Measurements from ENCODE around the gene ARL15. TPM values are rescaled to one million over a fixed set of nuclear protein-coding genes. Genes with fewer than 3 reads are reported as not detected.

ARL15 gene
- total and polyA plus RNA-seq, 2 experiments from 2014 or later = 7.8 to 9.9 TPM

- H3F3A ChIP-seq (ENCODE audit: insufficient read depth) = no peaks in the 10 kb centered on the region
- DNase-seq = no peak
- no peak overlapping the region for H3K4me3 ChIP-seq
- no peaks in the 10 kb centered on the region for H4K20me1 ChIP-seq (ENCODE audit: insufficient read depth)
- H3K9ac ChIP-seq = no peak overlapping the region
- no peaks in the 10 kb centered on the region for H3K79me2 ChIP-seq (ENCODE audit: insufficient read depth)
- no peaks in the 10 kb centered on the region for H3K9me2 ChIP-seq (ENCODE audit: insufficient read depth)
- no peak overlapping the region for H3K4me2 ChIP-seq (ENCODE audit: unreplicated experiment)
- H3K4me1 ChIP-seq (ENCODE audit: insufficient read depth) = no peaks in the 10 kb centered on the region
- H3K9me3 ChIP-seq (ENCODE audit: low read depth) = no peaks in the 10 kb centered on the region
- in situ Hi-C loops (cut with MboI) = no loop called here
- H3K27me3 ChIP-seq (replicated peaks; ENCODE audit: insufficient read depth) = no peaks in the 10 kb centered on the region
- no peak overlapping the region for H2AFZ ChIP-seq
- no peak overlapping the region for H3K27ac ChIP-seq
- TF ChIP-seq EZH2phosphoT487 (IDR thresholded peaks at IDR 0.05; ENCODE audit: insufficient read depth, low read depth) = no peak
- no peaks in the 10 kb centered on the region for H3K36me3 ChIP-seq (ENCODE audit: low read depth)
- 42 to 51% methylated on average over 3 of the region's 3 CpGs for WGBS, 2 experiments (ENCODE audit: low coverage in 1 of 2, low lambda C conversion rate in 2 of 2, missing lambda C conversion rate in 2 of 2)
These were observed 415.2 kb downstream of the ARL15 start for GRCh38 chr5:53895091-53895683.

DNA sequence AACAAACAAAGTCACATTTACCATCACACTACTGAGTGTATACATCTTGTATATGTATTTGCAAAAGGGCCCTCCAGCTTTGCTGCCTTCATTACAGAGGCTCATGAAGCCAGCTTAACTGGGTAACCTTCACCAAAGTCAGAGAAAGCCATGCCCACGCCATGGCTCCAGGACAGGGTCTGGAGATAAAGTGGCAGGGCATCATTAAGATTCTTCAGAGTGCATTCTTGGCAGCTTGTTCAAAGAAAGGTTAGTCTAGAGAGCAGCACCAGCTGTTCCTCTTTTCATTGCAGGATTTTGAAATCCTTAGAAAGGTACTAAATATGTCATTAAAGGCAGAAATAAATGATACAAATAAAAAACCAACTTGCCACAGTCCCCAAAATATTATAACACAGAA is 416.7 kb downstream of the ARL15 start:
- Histone ChIP-seq H3K9me2 (ENCODE audit: insufficient read depth) (no peaks in the 10 kb centered on the region), H3K4me3 (no peak overlapping the region), H3K9me3 (ENCODE audit: low read depth) (no peaks in the 10 kb centered on the region), H4K20me1 (ENCODE audit: insufficient read depth) (no peaks in the 10 kb centered on the region), H3K27me3 (replicated peaks; ENCODE audit: insufficient read depth) (no peaks in the 10 kb centered on the region), H3K9ac (no peak overlapping the region), H3K27ac (no peak overlapping the region), H3F3A (ENCODE audit: insufficient read depth) (no peaks in the 10 kb centered on the region), H3K79me2 (ENCODE audit: insufficient read depth) (no peaks in the 10 kb centered on the region), H2AFZ (no peak overlapping the region), H3K36me3 (ENCODE audit: low read depth) (no peaks in the 10 kb centered on the region), H3K4me2 (ENCODE audit: unreplicated experiment) (no peak overlapping the region), H3K4me1 (ENCODE audit: insufficient read depth) (no peaks in the 10 kb centered on the region)
- WGBS, 2 experiments (ENCODE audit: low coverage in 1 of 2, low lambda C conversion rate in 2 of 2, missing lambda C conversion rate in 2 of 2) = 78% methylated on average over 1 of the region's 1 CpG
- in situ Hi-C loops (cut with MboI) = no loop called here
- no peak for DNase-seq
- TF ChIP-seq EZH2phosphoT487 (IDR thresholded peaks at IDR 0.05; ENCODE audit: insufficient read depth, low read depth) (no peak), EZH2 (IDR thresholded peaks at IDR 0.05; ENCODE audit: insufficient read depth, poor library complexity, severe bottlenecking) (no peak)

GRCh38 chr5:53892224-53892623 is 418.1 kb downstream of the ARL15 start:
- Histone ChIP-seq H3F3A (ENCODE audit: insufficient read depth) (no peaks in the 10 kb centered on the region), H3K9me3 (ENCODE audit: low read depth) (no peaks in the 10 kb centered on the region), H3K4me2 (ENCODE audit: unreplicated experiment) (no peak overlapping the region), H2AFZ (peak overlapping the region; percentile 72), H3K9ac (no peak overlapping the region), H3K36me3 (ENCODE audit: low read depth) (no peaks in the 10 kb centered on the region), H3K4me1 (ENCODE audit: insufficient read depth) (no peaks in the 10 kb centered on the region), H3K27ac (no peak overlapping the region), H3K27me3 (replicated peaks; ENCODE audit: insufficient read depth) (no peaks in the 10 kb centered on the region), H3K79me2 (ENCODE audit: insufficient read depth) (no peaks in the 10 kb centered on the region), H3K9me2 (ENCODE audit: insufficient read depth) (no peaks in the 10 kb centered on the region), H3K4me3 (no peak overlapping the region), H4K20me1 (ENCODE audit: insufficient read depth) (no peaks in the 10 kb centered on the region)
- DNase-seq = peak; percentile 33
- in situ Hi-C loops (cut with MboI) = no loop called here
- TF ChIP-seq EZH2 (IDR thresholded peaks at IDR 0.05; ENCODE audit: insufficient read depth, poor library complexity, severe bottlenecking) = no peak
- WGBS, 2 experiments (ENCODE audit: low coverage in 1 of 2, low lambda C conversion rate in 2 of 2, missing lambda C conversion rate in 2 of 2) = 21 to 32% methylated on average over 1 of the region's 1 CpG

GRCh38 chr5:53891159-53891558 is 419.2 kb downstream of the ARL15 start:
- no peaks in the 10 kb centered on the region for H3K36me3 ChIP-seq (ENCODE audit: low read depth)
- H3K9ac ChIP-seq = no peak overlapping the region
- H3K27ac ChIP-seq = no peak overlapping the region
- no peaks in the 10 kb centered on the region for H4K20me1 ChIP-seq (ENCODE audit: insufficient read depth)
- H3K9me2 ChIP-seq (ENCODE audit: insufficient read depth) = no peaks in the 10 kb centered on the region
- no peaks in the 10 kb centered on the region for H3K9me3 ChIP-seq (ENCODE audit: low read depth)
- no peaks in the 10 kb centered on the region for H3F3A ChIP-seq (ENCODE audit: insufficient read depth)
- H3K4me1 ChIP-seq (ENCODE audit: insufficient read depth) = no peaks in the 10 kb centered on the region
- 59 to 68% methylated on average over 4 of the region's 4 CpGs for WGBS, 2 experiments (ENCODE audit: low coverage in 1 of 2, low lambda C conversion rate in 2 of 2, missing lambda C conversion rate in 2 of 2)
- H3K4me3 ChIP-seq = no peak overlapping the region
- H3K79me2 ChIP-seq (ENCODE audit: insufficient read depth) = no peaks in the 10 kb centered on the region
- H3K27me3 ChIP-seq (replicated peaks; ENCODE audit: insufficient read depth) = no peaks in the 10 kb centered on the region
- in situ Hi-C loops (cut with MboI) = no loop called here
- TF ChIP-seq EZH2 (IDR thresholded peaks at IDR 0.05; ENCODE audit: insufficient read depth, poor library complexity, severe bottlenecking) (no peak), EZH2phosphoT487 (IDR thresholded peaks at IDR 0.05; ENCODE audit: insufficient read depth, low read depth) (no peak)
- H3K4me2 ChIP-seq (ENCODE audit: unreplicated experiment) = no peak overlapping the region
- H2AFZ ChIP-seq = no peak overlapping the region
- no peak for DNase-seq

DNA sequence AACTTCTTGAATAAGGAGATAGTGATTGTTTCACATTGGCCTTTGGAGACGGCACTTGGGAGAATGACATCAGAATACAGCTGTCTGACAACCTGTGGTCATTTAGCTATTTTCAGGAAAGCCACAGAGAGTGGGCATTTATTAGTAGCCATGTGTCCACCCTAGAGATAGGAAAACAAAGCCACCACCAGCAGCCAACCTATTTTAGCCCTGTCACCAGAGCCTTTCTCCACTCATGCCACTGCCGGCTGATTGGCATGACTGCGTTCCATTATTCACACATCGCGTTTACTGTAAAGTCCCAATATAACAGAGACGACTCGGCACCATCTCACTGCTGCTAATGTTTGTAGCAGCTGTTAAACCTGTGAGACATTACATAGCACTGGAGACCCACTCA is 419.9 kb downstream of the ARL15 start:
- H2AFZ ChIP-seq = no peak overlapping the region

More for the DNA sequence above, 419.9 kb downstream of the ARL15 start:
- Histone ChIP-seq H3K79me2 (ENCODE audit: insufficient read depth) (no peaks in the 10 kb centered on the region), H3K27ac (no peak overlapping the region), H3K4me2 (ENCODE audit: unreplicated experiment) (no peak overlapping the region), H3K36me3 (ENCODE audit: low read depth) (no peaks in the 10 kb centered on the region), H3K9me2 (ENCODE audit: insufficient read depth) (no peaks in the 10 kb centered on the region), H3F3A (ENCODE audit: insufficient read depth) (no peaks in the 10 kb centered on the region), H3K4me1 (ENCODE audit: insufficient read depth) (no peaks in the 10 kb centered on the region), H4K20me1 (ENCODE audit: insufficient read depth) (no peaks in the 10 kb centered on the region), H3K4me3 (no peak overlapping the region), H3K9me3 (ENCODE audit: low read depth) (no peaks in the 10 kb centered on the region), H3K27me3 (replicated peaks; ENCODE audit: insufficient read depth) (no peaks in the 10 kb centered on the region), H3K9ac (no peak overlapping the region)
- WGBS, 2 experiments (ENCODE audit: low coverage in 1 of 2, low lambda C conversion rate in 2 of 2, missing lambda C conversion rate in 2 of 2) = 86 to 88% methylated on average over 7 of the region's 7 CpGs
- DNase-seq = no peak
- in situ Hi-C loops (cut with MboI) = no loop called here
- no peak for TF ChIP-seq EZH2 (IDR thresholded peaks at IDR 0.05; ENCODE audit: insufficient read depth, poor library complexity, severe bottlenecking)
- TF ChIP-seq EZH2phosphoT487 (IDR thresholded peaks at IDR 0.05; ENCODE audit: insufficient read depth, low read depth) = no peak
